Measurements from ENCODE around the gene FRY.

FRY gene

DNA sequence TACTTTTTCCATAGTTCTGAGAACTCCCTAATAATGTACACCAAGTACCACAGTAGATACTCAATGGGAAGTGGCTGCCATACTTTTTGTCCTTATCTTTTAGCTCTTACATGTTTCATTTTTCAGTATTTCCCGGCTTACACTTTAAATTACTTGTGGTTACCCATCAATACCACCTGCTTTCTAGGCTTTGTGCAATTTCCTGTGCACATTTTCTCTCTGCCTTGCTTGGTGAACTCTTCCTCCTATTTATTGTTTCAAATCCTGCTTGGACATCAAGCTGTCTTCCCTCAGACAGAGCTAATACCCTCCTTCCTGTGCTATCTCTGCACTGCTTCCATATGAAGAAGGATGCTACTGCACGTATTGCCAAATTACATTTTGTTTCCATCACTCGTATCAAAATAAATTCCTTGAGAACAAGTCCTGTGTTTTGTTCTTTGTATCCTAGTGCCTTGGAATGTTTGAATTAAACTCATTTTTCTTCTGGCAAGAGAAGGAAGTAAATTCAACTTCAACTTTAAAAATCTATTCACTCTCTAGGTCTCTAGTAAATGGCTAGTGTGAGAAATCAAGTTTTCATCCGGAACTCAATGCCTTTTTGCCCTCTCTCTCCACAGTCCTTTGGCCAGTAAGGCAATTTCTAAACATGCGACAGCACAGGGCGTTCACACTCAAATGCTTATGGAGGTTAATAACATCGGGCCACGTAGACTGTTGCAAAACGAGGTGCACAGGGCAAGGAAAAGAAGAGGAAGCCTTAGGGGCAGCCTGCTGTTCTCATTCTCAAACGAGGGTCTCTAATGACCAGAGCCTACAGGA, 277.9 kb downstream of the FRY start:
- DNase-seq (ENCODE audit: low read depth in 2 of 2) = no peak

DNA sequence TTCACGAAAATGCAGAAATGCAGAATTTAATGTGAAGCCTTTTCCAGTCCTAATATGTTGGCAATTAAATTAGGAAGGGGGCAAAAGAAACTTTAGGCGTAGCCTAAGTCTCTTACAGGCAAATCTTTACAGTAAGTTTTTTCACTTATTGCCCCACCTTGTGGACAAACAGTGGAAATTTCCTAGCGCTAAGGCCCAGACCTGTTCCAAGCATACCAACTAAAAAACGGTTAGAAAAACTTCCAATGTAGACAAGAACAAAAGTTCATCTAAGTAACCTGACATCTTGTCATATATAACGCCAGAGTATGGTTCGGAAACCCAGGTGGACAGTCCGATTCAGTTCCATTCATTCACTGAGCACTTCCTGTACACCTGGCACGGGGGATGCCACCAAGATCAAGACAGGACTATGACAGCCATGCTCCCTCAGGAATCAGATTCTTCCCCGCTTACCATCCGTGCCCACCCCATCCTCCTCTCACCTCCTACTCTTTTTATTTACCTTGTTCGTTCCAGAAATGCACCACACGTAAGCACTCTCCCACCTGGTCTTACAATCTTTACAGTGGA, 278.6 kb downstream of the FRY start:
- DNase-seq (ENCODE audit: low read depth in 2 of 2) = no peak

DNA sequence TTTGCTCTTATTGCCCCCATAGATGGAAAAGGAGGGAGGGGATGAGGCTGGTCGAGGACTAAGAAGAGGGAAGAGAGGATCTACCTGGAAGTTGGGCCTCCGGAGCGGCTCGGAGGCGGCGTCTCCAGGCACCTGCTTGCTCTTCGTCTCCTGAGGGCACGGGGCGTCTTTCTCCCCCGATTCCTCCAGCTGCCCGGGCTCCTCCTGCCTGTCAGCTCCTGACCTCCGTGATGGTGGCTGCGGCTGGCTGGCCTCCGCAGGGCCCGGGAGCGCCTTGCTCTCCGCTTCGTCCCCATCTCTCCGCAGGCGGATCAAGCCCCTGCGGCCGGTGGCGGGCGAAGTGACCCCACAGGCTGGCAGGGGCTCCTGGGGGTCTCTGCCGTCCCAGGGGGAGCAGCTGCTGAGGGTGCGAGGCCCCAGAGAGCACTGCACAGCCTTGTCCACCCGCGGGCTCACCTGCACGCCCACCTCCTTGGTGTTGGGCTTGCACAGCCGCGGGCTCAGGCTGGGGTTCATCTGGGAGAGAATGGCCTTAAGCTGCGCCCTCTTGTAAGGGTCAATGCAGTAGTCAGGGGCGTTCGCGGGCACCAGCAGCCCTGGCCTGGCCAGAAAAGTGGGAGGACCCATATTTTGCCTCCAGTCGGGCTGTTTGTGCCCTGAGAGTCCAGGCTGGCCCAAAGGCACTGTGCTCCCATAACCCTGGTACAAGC, 279.8 kb downstream of the FRY start:
- no peak for DNase-seq (ENCODE audit: low read depth in 2 of 2)

- peak; percentile 39 to 55 for DNase-seq (ENCODE audit: low read depth in 2 of 2)
Observed at GRCh38 chr13:32314271-32315237, 283.0 kb downstream of the FRY start.

DNA sequence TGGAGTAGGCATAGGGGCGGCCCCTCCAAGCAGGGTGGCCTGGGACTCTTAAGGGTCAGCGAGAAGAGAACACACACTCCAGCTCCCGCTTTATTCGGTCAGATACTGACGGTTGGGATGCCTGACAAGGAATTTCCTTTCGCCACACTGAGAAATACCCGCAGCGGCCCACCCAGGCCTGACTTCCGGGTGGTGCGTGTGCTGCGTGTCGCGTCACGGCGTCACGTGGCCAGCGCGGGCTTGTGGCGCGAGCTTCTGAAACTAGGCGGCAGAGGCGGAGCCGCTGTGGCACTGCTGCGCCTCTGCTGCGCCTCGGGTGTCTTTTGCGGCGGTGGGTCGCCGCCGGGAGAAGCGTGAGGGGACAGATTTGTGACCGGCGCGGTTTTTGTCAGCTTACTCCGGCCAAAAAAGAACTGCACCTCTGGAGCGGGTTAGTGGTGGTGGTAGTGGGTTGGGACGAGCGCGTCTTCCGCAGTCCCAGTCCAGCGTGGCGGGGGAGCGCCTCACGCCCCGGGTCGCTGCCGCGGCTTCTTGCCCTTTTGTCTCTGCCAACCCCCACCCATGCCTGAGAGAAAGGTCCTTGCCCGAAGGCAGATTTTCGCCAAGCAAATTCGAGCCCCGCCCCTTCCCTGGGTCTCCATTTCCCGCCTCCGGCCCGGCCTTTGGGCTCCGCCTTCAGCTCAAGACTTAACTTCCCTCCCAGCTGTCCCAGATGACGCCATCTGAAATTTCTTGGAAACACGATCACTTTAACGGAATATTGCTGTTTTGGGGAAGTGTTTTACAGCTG, 283.9 kb downstream of the FRY start, which contains the start of the genes BRCA2 and ZAR1L:
Gene BRCA2 (plus strand): TSS at position 271 of the 790 bp plus-strand sequence. CDS start 953 bp downstream, outside the sequence.
Gene ZAR1L (minus strand): TSS at position 126 of the 790 bp plus-strand sequence. CDS start 3,438 bp downstream, outside the sequence.
- DNase-seq (ENCODE audit: low read depth in 2 of 2) = peak; percentile 73 to 75

DNA sequence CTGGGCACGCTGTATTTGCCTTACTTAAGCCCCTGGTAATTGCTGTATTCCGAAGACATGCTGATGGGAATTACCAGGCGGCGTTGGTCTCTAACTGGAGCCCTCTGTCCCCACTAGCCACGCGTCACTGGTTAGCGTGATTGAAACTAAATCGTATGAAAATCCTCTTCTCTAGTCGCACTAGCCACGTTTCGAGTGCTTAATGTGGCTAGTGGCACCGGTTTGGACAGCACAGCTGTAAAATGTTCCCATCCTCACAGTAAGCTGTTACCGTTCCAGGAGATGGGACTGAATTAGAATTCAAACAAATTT, 284.4 kb downstream of the FRY start:
- peak in 1 of 2 donors; percentile 3 for DNase-seq (ENCODE audit: low read depth in 2 of 2)

- no peak for DNase-seq (ENCODE audit: low read depth in 2 of 2)
Observed at GRCh38 chr13:32316501-32316900, 284.9 kb downstream of the FRY start.

DNA sequence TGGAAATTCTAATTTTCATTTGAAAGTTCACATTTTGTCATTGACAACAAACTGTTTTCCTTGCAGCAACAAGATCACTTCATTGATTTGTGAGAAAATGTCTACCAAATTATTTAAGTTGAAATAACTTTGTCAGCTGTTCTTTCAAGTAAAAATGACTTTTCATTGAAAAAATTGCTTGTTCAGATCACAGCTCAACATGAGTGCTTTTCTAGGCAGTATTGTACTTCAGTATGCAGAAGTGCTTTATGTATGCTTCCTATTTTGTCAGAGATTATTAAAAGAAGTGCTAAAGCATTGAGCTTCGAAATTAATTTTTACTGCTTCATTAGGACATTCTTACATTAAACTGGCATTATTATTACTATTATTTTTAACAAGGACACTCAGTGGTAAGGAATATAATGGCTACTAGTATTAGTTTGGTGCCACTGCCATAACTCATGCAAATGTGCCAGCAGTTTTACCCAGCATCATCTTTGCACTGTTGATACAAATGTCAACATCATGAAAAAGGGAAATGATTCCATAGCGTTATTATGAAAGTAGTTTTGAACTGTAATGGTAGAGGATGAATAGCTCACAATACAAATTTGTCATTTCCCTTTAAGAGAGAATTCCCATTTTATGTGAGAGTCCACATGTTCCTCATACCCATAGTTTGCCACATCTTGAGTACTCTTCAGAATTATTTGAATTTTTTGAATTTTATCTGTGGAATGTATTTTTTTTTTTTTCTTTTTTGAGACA, 286.3 kb downstream of the FRY start:
- no peak for DNase-seq (ENCODE audit: low read depth in 2 of 2)

DNA sequence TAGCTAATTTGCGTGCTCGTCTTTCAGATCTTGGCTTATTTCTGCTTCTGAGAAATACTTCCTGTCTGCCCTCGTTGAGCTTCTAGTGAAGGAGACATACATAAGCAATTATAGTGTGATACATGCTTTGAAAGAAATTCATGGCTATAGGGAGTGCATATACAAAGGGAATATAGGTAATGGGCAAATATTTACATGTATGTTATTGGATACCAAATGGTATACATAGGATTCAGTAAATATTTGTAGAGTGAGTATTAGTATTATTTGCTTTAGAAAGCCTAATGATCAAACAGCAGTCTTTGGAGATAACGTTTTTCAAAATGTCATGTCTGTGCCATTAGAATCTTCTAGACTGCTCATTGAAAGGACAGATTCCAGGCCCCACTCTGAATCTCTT, 289.0 kb downstream of the FRY start:
- DNase-seq (ENCODE audit: low read depth in 2 of 2) = no peak

- no peak for DNase-seq (ENCODE audit: low read depth in 2 of 2)
Observed at GRCh38 chr13:32323912-32324311, 292.3 kb downstream of the FRY start.

- DNase-seq (ENCODE audit: low read depth in 2 of 2) = no peak
Observed at GRCh38 chr13:32330441-32330840, 298.9 kb downstream of the FRY start.

DNA sequence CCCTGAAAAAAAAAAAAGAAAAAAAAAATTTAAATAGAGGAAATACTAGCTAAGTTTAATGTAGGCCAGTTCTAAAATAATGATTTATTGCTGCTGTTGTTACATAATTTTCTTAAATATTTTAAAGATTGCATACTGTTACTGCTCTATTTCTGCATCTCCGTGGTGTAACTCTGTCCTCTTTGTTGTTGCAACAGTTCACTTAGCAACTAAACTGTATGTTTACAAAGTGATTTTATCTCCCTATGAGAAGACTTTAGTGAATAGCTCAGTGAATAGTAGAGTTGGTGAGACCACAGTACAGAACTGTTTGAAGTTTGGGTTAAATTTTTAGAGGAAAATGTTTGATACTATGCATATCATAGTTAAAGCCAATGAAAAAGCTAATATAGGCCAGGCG, 303.1 kb downstream of the FRY start:
- DNase-seq (ENCODE audit: low read depth in 2 of 2) = no peak

DNA sequence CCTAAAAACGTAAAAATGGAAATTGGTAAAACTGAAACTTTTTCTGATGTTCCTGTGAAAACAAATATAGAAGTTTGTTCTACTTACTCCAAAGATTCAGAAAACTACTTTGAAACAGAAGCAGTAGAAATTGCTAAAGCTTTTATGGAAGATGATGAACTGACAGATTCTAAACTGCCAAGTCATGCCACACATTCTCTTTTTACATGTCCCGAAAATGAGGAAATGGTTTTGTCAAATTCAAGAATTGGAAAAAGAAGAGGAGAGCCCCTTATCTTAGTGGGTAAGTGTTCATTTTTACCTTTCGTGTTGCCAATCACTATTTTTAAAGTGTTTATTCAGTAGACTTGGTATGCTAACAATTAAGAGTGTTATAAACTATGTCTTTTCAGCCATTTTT, 309.3 kb downstream of the FRY start:
- no peak for DNase-seq (ENCODE audit: low read depth in 2 of 2)

DNA sequence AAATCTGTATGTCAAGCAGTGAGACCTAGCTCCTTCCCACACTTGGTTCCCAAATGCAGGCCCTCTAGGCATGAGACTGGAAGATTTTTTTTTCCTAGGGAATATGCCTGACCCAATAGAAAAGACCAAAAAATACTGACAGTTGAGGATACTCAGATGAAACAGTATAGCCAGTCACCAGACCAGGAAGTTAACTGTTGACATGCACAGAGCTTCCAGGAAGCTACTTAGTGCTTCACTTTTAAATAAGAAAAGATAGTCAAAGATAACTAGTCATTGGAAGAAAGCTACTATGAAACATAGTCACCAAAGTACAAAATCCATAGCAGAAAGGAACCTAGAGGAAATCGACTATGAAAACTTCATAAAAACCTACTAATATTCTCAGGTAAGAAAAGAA, 316.1 kb downstream of the FRY start:
- no peak for DNase-seq (ENCODE audit: low read depth in 2 of 2)
